ENCODE data around the gene FAM3A.
A peak's percentile ranks its signal among the peaks of the same experiment; 100 is the strongest.
"Not testable (repeated sequence)": the region's sequence is repeated elsewhere in the genome, so short reads cannot be mapped to it uniquely, and the experiment has no call there.

The FAM3A gene

GRCh38 chrX:154502098-154502497 lies 13.9 kb downstream of the FAM3A start:
- no peak for DNase-seq

GRCh38 chrX:154501423-154501822 lies 14.6 kb downstream of the FAM3A start:
- DNase-seq: not testable (repeated sequence)

GRCh38 chrX:154496591-154497137 lies 19.4 kb downstream of the FAM3A start:
- DNase-seq: not testable (repeated sequence)

DNA sequence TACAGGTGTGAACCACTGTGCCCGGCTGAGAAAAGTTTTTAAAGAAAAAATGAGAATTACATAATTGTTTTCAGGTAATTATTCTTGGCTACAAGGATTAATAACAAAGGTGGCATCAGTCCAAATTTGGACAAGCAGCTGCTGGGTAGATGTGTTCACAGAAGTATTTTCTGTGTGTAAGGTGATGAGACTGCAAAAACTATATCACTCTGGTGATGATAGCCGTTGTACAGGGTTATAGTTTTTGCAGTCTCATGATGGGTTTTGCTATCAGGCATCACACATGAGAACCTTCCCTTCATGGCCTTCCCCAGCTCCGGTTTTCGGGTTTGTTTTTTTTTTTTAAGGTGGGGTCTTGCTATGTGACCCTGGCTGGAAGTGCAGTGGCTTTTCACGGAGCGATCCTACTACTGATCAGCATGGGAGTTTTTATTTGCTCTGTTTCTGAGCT lies 20.5 kb downstream of the FAM3A start:
- no peak for DNase-seq

GRCh38 chrX:154494715-154495114 lies 21.3 kb downstream of the FAM3A start:
- DNase-seq: no peak

DNA sequence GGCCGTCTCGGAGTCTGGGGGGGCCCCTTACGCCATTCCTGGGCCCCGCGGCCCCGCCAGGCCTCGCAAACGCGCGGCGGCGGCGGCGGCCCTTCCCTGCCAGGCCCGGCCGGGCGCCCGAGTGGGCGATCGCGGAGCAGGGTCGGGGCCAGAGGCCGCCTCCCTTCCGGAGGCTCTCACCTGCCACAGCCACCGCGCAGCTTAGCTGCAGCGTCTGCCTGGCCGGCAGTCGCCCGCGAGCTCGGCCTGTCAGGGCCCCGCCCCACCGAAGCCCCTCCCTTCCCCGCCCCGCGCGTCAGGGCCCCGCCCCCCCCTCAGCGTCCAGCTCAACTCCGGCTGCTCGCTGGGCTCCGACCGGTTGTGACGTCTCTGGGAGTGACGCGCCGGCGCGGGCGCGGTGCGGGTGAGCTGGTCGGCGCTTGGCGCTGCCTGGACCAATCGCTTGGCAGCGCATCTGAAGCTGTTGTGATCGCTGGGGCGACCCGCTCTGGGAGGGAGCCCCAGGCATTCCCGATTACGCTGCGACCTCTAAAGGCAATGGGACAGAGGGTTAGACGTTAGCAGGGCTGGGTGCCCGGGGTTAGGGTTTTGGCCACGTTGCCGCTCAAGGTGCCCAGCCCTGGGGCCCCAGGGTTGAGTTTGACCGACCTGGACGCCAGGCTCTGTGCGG lies 25.5 kb downstream of the FAM3A start, which contains the start of gene SLC10A3:
Gene SLC10A3 (minus strand): TSS at position 216 of the 670 bp plus-strand sequence. CDS start 1,689 bp downstream, outside the sequence.
- DNase-seq: peak; percentile 83 to 88

- no peak for DNase-seq
Measured at GRCh38 chrX:154490021-154490413, 26.0 kb downstream of the FAM3A start.

DNA sequence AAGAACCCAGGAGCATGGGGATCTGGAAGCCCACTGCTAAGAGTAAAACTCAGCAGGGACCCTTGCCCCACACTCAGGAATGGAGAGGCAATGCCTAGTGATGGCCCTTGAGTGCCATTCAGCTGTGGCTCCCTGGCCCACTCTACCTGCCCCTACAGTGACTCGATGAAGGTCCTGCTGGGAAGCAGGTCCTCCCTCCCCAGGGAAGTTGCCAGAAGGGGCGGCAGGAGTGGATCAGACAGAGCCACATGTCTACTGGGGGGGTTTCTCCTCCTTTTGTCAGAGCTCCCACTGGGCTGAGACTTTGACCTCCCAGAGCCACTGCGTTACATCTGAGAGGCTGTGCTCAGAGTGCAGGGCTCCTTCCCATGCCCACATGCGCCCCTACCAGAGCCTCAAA lies 26.9 kb downstream of the FAM3A start:
- DNase-seq: no peak

DNA sequence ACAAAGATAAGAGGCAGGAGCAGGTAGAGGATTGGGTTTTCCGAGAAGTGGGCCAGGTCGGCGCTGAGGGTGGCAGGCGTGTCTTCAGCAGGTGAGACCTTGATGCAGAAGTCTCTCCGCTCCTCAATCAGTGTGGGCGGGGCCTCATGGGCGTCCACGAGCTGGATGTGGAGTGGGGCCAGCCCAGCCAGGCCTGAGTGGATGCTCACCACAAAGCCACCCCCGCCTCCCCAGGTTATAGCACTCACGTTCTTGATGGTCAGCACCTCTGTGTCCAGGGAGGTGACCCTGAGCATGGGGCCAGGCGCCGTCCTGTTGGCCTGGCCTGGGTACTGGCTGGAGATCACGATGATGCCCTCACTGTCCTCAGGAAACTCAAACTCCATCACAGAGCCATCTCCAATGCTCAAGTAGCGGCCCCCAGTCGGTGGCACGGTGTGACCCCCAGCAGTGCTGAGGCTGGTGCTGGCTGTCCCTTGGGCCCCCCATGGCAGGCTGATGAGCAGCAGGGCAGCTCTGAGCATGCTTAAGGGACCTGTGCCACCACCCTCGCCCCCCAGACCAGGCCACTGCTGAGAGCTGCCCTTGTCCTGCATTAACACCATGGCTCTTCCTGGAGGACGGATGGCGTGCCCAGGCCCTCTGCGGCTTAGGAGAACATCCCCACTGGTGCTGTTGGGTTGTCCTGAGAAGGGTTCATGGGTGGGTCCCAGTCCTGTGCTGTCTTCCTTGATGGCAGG lies 27.5 kb downstream of the FAM3A start:
- no peak for DNase-seq

DNA sequence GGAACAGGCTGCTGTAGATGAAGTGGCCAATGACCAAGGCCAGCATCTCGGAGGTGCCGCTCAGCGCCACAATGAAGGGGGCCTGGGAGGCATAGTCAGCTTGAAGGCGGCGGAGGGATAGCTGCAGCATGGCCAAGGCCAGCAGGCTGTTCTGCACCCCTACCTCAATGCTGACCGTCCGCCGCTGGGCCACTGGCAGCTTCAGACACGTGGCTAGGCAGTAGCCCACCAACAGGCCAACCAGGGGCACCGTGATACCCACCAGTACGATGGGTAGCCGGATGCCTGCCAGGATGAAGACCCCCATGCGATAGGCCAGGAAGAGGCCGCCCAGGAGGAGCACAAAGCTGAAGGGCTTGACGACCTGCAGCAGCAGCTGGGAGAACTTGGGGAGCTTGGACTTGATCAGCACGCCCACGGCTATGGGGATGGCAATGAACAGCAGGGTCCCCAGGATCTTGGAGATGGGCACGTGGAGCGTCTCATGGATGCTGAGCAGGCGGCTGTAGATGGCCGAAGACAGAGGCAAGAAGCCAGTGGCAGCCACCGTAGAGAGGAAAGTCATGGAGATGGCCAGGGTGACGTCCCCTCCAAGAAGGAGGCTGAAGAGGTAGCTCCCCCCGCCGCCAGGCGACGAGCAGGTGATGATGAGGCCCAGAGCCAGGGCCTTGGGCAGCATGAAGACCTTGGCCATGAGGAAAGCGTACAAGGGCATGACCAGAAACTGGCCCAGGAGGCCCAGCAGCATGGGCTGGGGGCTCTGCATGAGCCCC lies 28.3 kb downstream of the FAM3A start:
- no peak for DNase-seq

- DNase-seq: peak; percentile 22 to 66
Measured at GRCh38 chrX:154486396-154487207, 29.4 kb downstream of the FAM3A start, which contains the start of gene UBL4A. Gene UBL4A (minus strand): TSS chrX:154486615. CDS start chrX:154486584, 31 bp downstream.

DNA sequence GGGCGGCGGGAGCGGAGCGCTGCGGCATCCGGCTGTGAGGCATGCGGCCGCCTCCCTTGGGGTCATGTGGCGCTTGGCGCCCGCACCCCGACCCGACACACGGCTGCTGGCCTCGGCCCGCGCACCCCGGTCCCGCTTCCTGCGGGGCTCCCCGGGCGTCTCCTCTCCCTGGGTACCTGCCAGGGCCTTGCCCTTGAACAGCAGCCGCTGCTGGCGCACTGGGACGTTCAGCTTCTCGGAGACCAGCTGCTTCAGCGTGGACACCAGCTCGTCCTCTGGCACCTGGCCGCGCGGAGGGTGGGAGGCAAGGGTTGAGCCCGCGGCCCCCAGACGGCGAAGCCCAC lies 30.0 kb downstream of the FAM3A start:
- peak; percentile 15 to 26 for DNase-seq

DNA sequence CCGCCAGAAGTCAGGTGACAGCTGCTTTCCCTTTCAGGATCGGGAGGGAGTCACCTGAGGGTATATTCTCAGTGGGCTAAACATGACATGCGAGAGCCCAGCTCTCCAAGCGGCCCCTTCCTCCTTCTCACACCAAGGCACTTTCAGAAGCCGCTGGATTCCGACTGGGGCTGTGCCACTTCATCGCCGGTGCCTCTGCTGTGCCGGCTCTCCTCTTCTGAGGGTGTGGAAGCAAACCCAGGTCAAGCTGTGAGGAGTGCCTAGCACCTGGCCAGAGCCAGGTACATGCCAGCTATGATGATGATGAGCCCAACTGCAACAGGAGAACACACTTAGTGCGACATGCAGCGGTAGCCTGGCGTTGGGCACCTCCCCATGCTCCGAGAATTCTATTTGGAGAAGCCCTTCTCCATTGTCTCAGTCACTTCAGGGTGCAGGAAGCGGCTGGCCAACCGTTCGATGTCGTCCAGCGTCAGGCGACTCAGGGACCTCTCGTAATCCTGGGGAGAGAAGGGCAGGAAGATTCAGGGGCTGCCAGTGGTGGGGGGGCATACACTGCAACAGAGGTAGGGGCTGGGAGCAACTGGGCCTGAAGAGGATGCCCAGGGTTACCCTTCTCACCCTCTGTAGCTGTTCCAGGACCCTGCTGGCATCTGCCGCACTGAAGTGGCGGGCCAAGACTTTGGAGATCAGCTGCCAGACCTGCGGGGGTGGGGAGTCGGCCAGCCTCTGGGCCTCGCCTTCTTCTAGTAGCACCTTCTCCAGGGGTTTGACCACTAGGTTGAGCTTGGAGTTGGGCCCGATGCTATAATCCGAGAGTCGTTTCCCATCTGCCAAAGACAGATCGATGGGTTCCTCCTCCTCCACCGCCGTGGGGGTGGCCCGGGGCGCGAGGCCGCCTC lies 30.6 kb downstream of the FAM3A start:
- DNase-seq: no peak

DNA sequence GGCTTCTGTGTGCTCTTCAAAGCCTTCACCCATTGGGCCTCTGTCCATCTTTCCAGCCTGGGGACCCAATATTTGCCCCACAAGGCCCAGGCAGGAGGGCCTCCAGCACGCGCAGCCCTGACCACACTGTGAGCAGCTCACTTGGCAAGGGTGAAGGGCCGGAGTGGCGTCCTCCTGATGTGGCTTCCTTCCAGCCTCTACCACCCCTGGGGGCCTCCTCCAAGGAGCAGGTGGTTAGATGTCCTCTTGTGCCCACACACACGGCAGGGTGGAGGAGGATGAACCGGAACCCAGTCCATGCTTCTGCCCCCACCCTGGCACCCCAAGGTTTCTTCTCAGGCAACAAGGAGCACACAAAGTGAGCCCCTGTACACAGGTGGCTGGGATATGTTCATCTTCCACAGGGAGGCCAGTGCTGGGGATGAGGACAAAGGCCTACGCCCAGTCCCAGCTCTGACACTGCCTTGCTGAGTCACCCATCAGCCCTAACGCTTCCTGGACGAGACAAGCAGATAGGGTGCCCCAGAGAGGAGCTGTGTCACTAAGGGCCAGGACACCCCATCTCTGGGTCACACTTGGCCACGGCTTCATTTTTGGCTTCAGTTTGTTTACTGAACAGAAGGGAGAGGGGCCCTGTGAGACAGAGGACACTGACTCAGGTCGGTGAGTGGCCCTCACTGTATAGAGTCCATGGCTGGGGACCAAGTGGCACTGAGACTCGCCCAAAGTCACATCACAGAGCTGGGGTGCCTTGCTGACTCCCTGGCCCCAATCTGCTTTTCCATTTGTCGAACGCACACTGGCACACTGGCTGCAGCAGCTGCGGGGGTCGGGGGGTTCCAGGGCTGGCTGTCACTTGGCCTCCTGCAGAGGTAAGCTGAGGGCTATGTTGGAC lies 31.5 kb downstream of the FAM3A start:
- no peak for DNase-seq

DNA sequence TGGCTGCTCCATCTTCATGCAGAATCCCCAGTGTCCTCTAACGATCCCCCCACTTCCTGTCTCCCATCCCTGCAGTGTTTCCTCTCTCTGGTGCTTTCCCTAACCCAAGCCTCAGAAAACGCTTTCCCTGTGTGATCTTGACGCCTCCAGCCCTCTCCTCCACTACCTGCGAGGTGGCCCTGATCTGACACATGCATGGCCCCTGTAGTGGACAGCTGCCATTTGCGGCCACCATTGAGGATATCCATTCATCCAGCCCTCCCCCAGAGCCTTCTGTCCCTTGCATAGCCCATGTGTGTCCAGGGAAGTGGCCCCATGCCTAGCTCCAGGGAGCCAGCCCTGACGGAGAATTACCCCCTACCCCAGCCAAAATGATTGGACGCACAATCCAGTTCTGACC lies 32.7 kb downstream of the FAM3A start:
- DNase-seq: no peak

DNA sequence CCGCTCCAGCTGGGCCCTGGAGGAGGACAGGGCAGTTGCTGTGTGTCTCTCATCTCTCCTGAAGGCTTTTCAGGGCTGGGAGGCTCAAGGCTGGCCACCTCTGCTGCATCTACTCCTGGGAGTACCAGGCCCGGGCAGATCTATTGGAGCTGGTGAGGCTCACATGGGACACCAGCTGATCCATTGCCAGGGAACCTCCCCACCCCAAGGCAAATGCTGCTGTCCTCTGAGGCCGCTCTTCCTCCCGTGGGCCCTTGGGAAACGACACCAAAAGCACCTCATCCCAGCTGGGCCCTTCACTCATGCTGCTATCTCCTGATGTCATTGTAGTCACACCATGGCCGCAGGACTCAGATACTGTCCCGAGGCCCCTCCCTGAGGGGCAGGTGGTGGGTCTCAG lies 33.2 kb downstream of the FAM3A start:
- DNase-seq: no peak

- no peak for DNase-seq
Measured at GRCh38 chrX:154481911-154482601, 34.0 kb downstream of the FAM3A start.

- no peak for DNase-seq
Measured at GRCh38 chrX:154481195-154481594, 34.8 kb downstream of the FAM3A start.
